ENCODE data around the gene KLF11.

The KLF11 gene

DNA sequence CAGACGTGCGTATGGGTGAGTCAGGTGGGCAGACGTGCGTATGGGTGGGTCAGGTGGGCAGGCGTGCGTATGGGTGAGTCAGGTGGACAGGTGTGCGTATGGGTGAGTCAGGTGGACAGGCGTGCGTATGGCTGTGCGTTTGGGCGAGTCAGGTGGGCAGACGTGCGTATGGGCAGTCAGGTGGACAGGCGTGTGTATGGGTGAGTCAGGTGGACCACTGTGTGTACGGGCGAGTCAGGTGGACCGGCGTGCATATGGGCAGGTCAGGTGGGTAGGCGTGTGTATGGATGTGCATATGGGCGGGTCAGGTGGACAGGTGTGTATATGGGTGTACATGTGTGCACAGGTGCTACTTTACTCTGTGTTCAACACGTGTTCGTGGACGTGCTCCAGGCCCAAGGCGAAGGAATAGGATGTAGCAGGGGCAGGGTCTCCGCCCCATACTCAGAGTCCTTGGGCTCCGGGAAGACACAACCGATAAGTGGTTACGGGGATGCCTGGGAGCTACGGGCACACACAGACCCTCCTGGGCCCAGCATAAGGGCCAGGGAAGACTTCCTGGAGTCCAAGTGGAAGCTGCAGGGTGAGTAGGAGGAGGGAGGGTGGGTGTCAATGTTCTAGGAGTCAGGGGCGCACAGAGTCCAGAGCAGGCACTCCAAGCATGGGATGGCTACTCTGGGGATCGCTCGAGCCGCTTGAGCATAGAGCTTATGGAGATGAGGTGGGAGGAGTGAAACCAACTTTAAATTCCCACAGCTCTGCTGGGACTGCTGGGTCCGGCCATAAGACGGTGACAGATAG lies 27.1 kb upstream of the KLF11 start:
- ChIA-PET POLR2A (no interaction called here), CTCF (no interaction called here)
- DNase-seq (ENCODE audit: extremely low spot score), result no peak
- TF ChIP-seq FOXK2 (IDR thresholded peaks at IDR 0.05), result no peak
- TF ChIP-seq HDGF (IDR thresholded peaks at IDR 0.05; ENCODE audit: borderline replicate concordance), result no peak
- no peak for TF ChIP-seq NFRKB (IDR thresholded peaks at IDR 0.05)
- TF ChIP-seq TARDBP (IDR thresholded peaks at IDR 0.05), result no peak
- no peak for TF ChIP-seq SUZ12 (IDR thresholded peaks at IDR 0.05)
- TF ChIP-seq CTBP1 (IDR thresholded peaks at IDR 0.05; ENCODE audit: borderline replicate concordance), result no peak
- TF ChIP-seq L3MBTL2 (conservative IDR thresholded peaks at IDR 0.05), result no peak
- TF ChIP-seq ARNT (IDR thresholded peaks at IDR 0.05), result no peak

DNA sequence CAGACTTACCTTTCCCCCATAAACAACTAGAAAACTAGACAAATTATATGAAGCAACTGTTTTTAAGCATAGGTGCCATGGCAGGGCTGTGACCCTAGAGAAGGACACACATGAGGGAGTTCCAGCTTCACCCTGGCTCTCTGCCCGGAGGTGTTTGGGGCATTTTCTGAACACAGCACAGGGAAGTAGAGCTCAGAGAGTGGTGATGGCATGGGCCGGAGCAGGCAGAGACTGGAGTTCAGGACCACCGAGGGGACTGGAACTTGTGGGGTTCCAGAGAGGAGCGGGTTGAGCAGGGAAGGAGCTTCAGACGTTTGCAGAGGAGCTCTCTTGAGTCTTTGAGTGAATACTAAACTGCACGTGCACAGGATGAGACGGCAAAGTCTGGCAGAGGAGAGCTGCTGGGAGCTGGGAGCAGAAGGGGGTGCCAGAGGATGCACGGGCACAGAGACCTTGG lies 26.5 kb upstream of the KLF11 start:
- ChIA-PET CTCF (no interaction called here), POLR2A (no interaction called here)
- TF ChIP-seq SP1 (IDR thresholded peaks at IDR 0.05) (no peak), SUZ12 (IDR thresholded peaks at IDR 0.05) (no peak), BHLHE40 (IDR thresholded peaks at IDR 0.05; ENCODE audit: borderline replicate concordance) (no peak), TARDBP (IDR thresholded peaks at IDR 0.05) (no peak), HDGF (IDR thresholded peaks at IDR 0.05; ENCODE audit: borderline replicate concordance) (no peak), ZNF384 (IDR thresholded peaks at IDR 0.05) (no peak), NFRKB (IDR thresholded peaks at IDR 0.05) (no peak), CTBP1 (IDR thresholded peaks at IDR 0.05; ENCODE audit: borderline replicate concordance) (no peak), LEF1 (IDR thresholded peaks at IDR 0.05; ENCODE audit: borderline replicate concordance) (no peak)
- TF ChIP-seq, protein P1, sequence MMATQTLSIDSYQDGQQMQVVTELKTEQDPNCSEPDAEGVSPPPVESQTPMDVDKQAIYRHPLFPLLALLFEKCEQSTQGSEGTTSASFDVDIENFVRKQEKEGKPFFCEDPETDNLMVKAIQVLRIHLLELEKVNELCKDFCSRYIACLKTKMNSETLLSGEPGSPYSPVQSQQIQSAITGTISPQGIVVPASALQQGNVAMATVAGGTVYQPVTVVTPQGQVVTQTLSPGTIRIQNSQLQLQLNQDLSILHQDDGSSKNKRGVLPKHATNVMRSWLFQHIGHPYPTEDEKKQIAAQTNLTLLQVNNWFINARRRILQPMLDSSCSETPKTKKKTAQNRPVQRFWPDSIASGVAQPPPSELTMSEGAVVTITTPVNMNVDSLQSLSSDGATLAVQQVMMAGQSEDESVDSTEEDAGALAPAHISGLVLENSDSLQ (IDR thresholded peaks at IDR 0.05), result no peak
- no peak for DNase-seq (ENCODE audit: extremely low spot score)

DNA sequence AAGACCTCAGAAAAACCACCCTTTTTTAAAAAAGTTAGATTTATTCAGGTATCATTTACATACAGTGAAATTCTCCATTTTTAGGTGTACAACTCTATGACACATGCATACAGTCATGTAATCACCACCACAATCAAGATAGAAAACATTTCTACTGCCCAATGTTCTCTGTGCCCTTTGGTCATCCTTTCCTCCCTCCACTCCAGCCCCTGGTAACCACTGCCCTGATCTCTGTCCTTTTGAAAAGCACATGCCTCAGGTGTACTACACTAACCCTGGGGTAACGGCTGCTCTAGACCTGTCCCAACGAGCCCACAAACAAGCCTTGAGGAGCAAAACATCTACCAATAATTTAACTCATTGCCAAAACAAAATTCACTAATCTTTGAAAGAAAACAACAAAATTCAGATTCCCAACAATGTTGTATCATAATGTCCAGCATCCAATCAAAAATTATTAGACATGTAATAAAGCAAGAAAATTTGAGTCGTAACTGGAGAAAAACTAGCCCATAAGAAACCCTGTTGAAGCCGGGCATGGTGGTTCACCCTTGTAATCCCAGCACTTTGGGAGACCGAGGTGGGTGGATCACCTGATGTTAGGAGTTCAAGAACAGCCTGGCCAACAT lies 25.9 kb upstream of the KLF11 start:
- no peak for DNase-seq (ENCODE audit: extremely low spot score)
- CTCF ChIA-PET, result no interaction called here
- POLR2A ChIA-PET, result no interaction called here
- no peak for TF ChIP-seq L3MBTL2 (conservative IDR thresholded peaks at IDR 0.05)

DNA sequence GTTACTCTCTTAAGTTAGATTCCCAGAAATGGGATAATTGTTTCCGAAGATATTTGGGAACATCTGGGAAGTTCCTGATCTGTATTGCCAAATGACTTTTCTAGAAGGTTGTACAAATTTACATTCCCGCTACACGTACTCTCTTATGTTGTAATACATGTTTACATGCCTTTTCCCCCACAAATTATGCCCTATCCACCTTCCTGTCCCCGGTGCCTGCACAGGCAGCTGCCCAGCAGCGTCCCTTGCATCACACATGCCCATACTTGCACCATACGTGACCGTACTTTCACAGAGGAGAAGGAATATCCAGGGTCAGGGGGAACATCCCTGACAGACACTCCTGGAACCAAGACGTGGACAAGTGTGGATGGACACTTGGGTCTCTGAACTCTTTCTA lies 24.2 kb upstream of the KLF11 start:
- TF ChIP-seq HDGF (IDR thresholded peaks at IDR 0.05; ENCODE audit: borderline replicate concordance) (no peak), ZNF384 (IDR thresholded peaks at IDR 0.05) (no peak), BHLHE40 (IDR thresholded peaks at IDR 0.05; ENCODE audit: borderline replicate concordance) (no peak), SP1 (IDR thresholded peaks at IDR 0.05) (no peak), NFRKB (IDR thresholded peaks at IDR 0.05) (no peak), SUZ12 (IDR thresholded peaks at IDR 0.05) (no peak), FOXA1 (IDR thresholded peaks at IDR 0.05) (no peak), L3MBTL2 (conservative IDR thresholded peaks at IDR 0.05) (no peak), TARDBP (IDR thresholded peaks at IDR 0.05) (no peak)
- TF ChIP-seq, protein P1 (IDR thresholded peaks at IDR 0.05), result no peak
- DNase-seq (ENCODE audit: extremely low spot score), result no peak
- POLR2A ChIA-PET, result no interaction called here
- CTCF ChIA-PET, result interaction anchor here (1.2 to 1.3 kb wide), 2 partner anchors 30 to 53 kb away, joined by 3 to 5 read pairs; no protein-coding TSS in a partner anchor

DNA sequence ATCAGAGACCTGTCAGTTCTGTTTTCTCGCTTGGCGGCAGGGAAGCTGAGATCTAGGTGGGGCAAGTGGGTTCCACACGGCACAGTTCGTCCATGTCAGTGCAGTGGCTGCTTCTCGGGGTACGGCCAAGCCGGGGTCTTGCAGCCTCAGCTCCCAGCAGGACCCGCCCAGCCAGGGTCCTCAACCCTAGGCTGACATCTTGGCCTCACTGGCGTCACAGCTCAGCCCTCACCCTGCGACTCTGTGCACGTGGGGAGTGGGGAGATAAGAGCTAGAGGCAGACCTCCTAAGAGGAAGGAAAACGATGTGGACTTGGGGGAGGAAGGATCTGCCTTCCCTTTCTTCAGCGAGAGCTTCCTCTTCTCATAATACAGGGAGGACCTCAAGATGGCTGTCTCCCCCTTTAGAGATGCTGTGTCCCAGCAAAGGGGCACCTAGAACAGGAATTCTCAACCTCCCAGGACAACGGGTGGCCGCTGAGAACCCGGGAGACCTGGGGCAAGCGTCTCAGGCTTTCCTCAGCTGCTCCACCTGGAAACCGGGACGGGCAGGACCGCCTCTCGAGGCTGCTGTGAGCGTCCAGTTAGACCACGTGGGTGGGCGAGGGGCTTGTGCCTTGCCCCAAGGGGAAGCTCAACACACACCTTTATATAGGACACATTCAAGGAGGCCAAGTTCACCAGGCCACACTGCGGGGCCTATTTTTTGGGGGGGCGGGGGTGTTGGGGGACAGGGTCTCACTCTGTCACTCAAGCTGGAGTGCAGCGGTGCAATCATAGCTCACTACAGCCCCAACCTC lies 23.5 kb upstream of the KLF11 start:
- TF ChIP-seq FOXK2 (IDR thresholded peaks at IDR 0.05) (no peak), TARDBP (IDR thresholded peaks at IDR 0.05) (no peak), BHLHE40 (IDR thresholded peaks at IDR 0.05; ENCODE audit: borderline replicate concordance) (no peak), FOXM1 (IDR thresholded peaks at IDR 0.05; ENCODE audit: borderline replicate concordance) (no peak), CTBP1 (IDR thresholded peaks at IDR 0.05; ENCODE audit: borderline replicate concordance) (no peak), L3MBTL2 (conservative IDR thresholded peaks at IDR 0.05) (no peak), SUZ12 (IDR thresholded peaks at IDR 0.05) (no peak), HDGF (IDR thresholded peaks at IDR 0.05; ENCODE audit: borderline replicate concordance) (no peak), FOXA1 (IDR thresholded peaks at IDR 0.05) (no peak), LEF1 (IDR thresholded peaks at IDR 0.05; ENCODE audit: borderline replicate concordance) (no peak), ZNF384 (IDR thresholded peaks at IDR 0.05) (no peak)
- TF ChIP-seq, protein P1 (IDR thresholded peaks at IDR 0.05), result no peak
- CTCF ChIA-PET, result interaction anchor here (1.2 to 1.3 kb wide), 2 partner anchors 29 to 53 kb away, joined by 3 to 5 read pairs; no protein-coding TSS in a partner anchor
- DNase-seq (ENCODE audit: extremely low spot score), result no peak
- POLR2A ChIA-PET, result no interaction called here

DNA sequence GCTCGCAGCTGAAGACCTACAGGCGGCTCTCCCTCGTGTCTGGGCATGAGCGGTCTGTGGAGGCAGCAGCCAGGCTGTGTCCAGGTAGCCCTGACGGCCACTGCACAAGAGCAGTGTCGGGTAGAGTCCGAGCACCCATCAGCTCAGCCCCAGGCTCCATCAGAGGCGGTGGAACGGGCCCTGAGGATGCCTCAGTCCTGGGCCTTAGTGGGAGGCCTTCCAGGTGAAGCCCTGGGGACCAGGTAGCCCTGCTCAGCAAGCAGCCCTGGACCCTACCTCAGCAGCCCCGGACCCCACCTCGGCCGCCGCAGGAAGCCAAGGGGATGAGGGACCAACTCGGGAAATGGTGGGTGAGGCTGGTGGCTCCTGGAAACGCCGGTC lies 21.3 kb upstream of the KLF11 start:
- CTCF ChIA-PET, result interaction anchor here (0.9 kb wide), 1 partner anchor 38 kb away, joined by 5 read pairs; no protein-coding TSS in a partner anchor
- POLR2A ChIA-PET, result no interaction called here
- no peak for DNase-seq (ENCODE audit: extremely low spot score)
- TF ChIP-seq, protein P1 (IDR thresholded peaks at IDR 0.05), result no peak
- TF ChIP-seq FOXK2 (IDR thresholded peaks at IDR 0.05) (no peak), SP1 (IDR thresholded peaks at IDR 0.05) (no peak), FOXA1 (IDR thresholded peaks at IDR 0.05) (no peak), ZNF384 (IDR thresholded peaks at IDR 0.05) (no peak), LEF1 (IDR thresholded peaks at IDR 0.05; ENCODE audit: borderline replicate concordance) (no peak), HDGF (IDR thresholded peaks at IDR 0.05; ENCODE audit: borderline replicate concordance) (no peak), ELF4 (IDR thresholded peaks at IDR 0.05) (no peak), FOXM1 (IDR thresholded peaks at IDR 0.05; ENCODE audit: borderline replicate concordance) (no peak), BHLHE40 (IDR thresholded peaks at IDR 0.05; ENCODE audit: borderline replicate concordance) (no peak), L3MBTL2 (conservative IDR thresholded peaks at IDR 0.05) (no peak), TARDBP (IDR thresholded peaks at IDR 0.05) (no peak), CTBP1 (IDR thresholded peaks at IDR 0.05; ENCODE audit: borderline replicate concordance) (no peak), SUZ12 (IDR thresholded peaks at IDR 0.05) (no peak), ARNT (IDR thresholded peaks at IDR 0.05) (no peak)

All from HEK293T (cell line).